ENCODE measurements around the gene FCAMR. TPM values are rescaled to one million over a fixed set of nuclear protein-coding genes. Genes with fewer than 3 reads are reported as not detected.

FCAMR gene
- total and polyA plus RNA-seq, 4 donors, result not detected

- Histone ChIP-seq H3K36me3 (ENCODE audit: control insufficient read depth in 1 of 2, insufficient read depth in 2 of 2, low read length in 1 of 2) (no peaks in the 10 kb centered on the region), H3K4me1 (ENCODE audit: control insufficient read depth in 1 of 2, insufficient read depth in 2 of 2, low read length in 2 of 2) (no peaks in the 10 kb centered on the region), H3K27me3 (ENCODE audit: control insufficient read depth in 1 of 2, insufficient read depth in 2 of 2, low read length in 1 of 2) (no peaks in the 10 kb centered on the region), H3K4me3 (ENCODE audit: low read length in 2 of 2) (no peak overlapping the region), H3K27ac (ENCODE audit: low read depth in 1 of 2, low read length in 2 of 2) (no peak overlapping the region), H3K9me3 (ENCODE audit: control insufficient read depth, low read length) (no peaks in the 10 kb centered on the region)
- intact Hi-C loops (cut with DNase I), result no loop called here
- ATAC-seq (ENCODE audit: low FRiP score) (no peak), DNase-seq (no peak)
- 94 to 97% methylated on average over 2 of the region's 2 CpGs for WGBS, 2 donors
These were observed 40.5 kb upstream of the FCAMR start for GRCh38 chr1:207010726-207011125.

GRCh38 chr1:207009945-207010344 lies 39.7 kb upstream of the FCAMR start:
- DNase-seq (no peak), ATAC-seq (ENCODE audit: low FRiP score) (no peak)
- whole genome bisulfite sequencing, 2 donors, result 85 to 88% methylated on average over 7 of the region's 7 CpGs
- Histone ChIP-seq H3K27me3 (ENCODE audit: control insufficient read depth in 1 of 2, insufficient read depth in 2 of 2, low read length in 1 of 2) (no peaks in the 10 kb centered on the region), H3K9me3 (ENCODE audit: control insufficient read depth, low read length) (no peaks in the 10 kb centered on the region), H3K4me1 (ENCODE audit: control insufficient read depth in 1 of 2, insufficient read depth in 2 of 2, low read length in 2 of 2) (no peaks in the 10 kb centered on the region), H3K4me3 (ENCODE audit: low read length in 2 of 2) (no peak overlapping the region), H3K27ac (ENCODE audit: low read depth in 1 of 2, low read length in 2 of 2) (no peak overlapping the region), H3K36me3 (ENCODE audit: control insufficient read depth in 1 of 2, insufficient read depth in 2 of 2, low read length in 1 of 2) (no peaks in the 10 kb centered on the region)
- intact Hi-C loops (cut with DNase I), result no loop called here

- Histone ChIP-seq H3K27ac (ENCODE audit: low read depth in 1 of 2, low read length in 2 of 2) (no peak overlapping the region), H3K36me3 (ENCODE audit: control insufficient read depth in 1 of 2, insufficient read depth in 2 of 2, low read length in 1 of 2) (no peaks in the 10 kb centered on the region), H3K27me3 (ENCODE audit: control insufficient read depth in 1 of 2, insufficient read depth in 2 of 2, low read length in 1 of 2) (no peaks in the 10 kb centered on the region), H3K4me1 (ENCODE audit: control insufficient read depth in 1 of 2, insufficient read depth in 2 of 2, low read length in 2 of 2) (no peaks in the 10 kb centered on the region), H3K4me3 (ENCODE audit: low read length in 2 of 2) (no peak overlapping the region), H3K9me3 (ENCODE audit: control insufficient read depth, low read length) (no peaks in the 10 kb centered on the region)
- intact Hi-C loops (cut with DNase I), result no loop called here
- DNase-seq, result no peak
- 91 to 93% methylated on average over 10 of the region's 10 CpGs for WGBS, 2 donors
- ATAC-seq (ENCODE audit: low FRiP score), result no peak
These were observed 39.1 kb upstream of the FCAMR start for GRCh38 chr1:207009182-207009850.

- H3K27ac ChIP-seq (ENCODE audit: low read depth in 1 of 2, low read length in 2 of 2), result no peak overlapping the region
- intact Hi-C loops (cut with DNase I), result no loop called here
- H3K27me3 ChIP-seq (ENCODE audit: control insufficient read depth in 1 of 2, insufficient read depth in 2 of 2, low read length in 1 of 2), result no peaks in the 10 kb centered on the region
- H3K36me3 ChIP-seq (ENCODE audit: control insufficient read depth in 1 of 2, insufficient read depth in 2 of 2, low read length in 1 of 2), result no peaks in the 10 kb centered on the region
- H3K4me3 ChIP-seq (ENCODE audit: low read length in 2 of 2), result no peak overlapping the region
- no peaks in the 10 kb centered on the region for H3K4me1 ChIP-seq (ENCODE audit: control insufficient read depth in 1 of 2, insufficient read depth in 2 of 2, low read length in 2 of 2)
- ATAC-seq (ENCODE audit: low FRiP score), result no peak
- WGBS, 2 donors, result 63 to 64% methylated on average over 5 of the region's 5 CpGs
- no peak for DNase-seq
- H3K9me3 ChIP-seq (ENCODE audit: control insufficient read depth, low read length), result no peaks in the 10 kb centered on the region
These were observed 37.2 kb upstream of the FCAMR start for GRCh38 chr1:207007352-207008033.

GRCh38 chr1:207006914-207007313 lies 36.7 kb upstream of the FCAMR start:
- intact Hi-C loops (cut with DNase I), result no loop called here
- no peaks in the 10 kb centered on the region for H3K4me1 ChIP-seq (ENCODE audit: control insufficient read depth in 1 of 2, insufficient read depth in 2 of 2, low read length in 2 of 2)
- ATAC-seq (ENCODE audit: low FRiP score) (no peak), DNase-seq (no peak)
- no peaks in the 10 kb centered on the region for H3K27me3 ChIP-seq (ENCODE audit: control insufficient read depth in 1 of 2, insufficient read depth in 2 of 2, low read length in 1 of 2)
- H3K27ac ChIP-seq (ENCODE audit: low read depth in 1 of 2, low read length in 2 of 2), result no peak overlapping the region
- no peaks in the 10 kb centered on the region for H3K36me3 ChIP-seq (ENCODE audit: control insufficient read depth in 1 of 2, insufficient read depth in 2 of 2, low read length in 1 of 2)
- no peak overlapping the region for H3K4me3 ChIP-seq (ENCODE audit: low read length in 2 of 2)
- WGBS, 2 donors, result 73 to 81% methylated on average over 3 of the region's 3 CpGs
- H3K9me3 ChIP-seq (ENCODE audit: control insufficient read depth, low read length), result no peaks in the 10 kb centered on the region

- Histone ChIP-seq H3K27me3 (ENCODE audit: control insufficient read depth in 1 of 2, insufficient read depth in 2 of 2, low read length in 1 of 2) (no peaks in the 10 kb centered on the region), H3K9me3 (ENCODE audit: control insufficient read depth, low read length) (no peaks in the 10 kb centered on the region), H3K4me3 (ENCODE audit: low read length in 2 of 2) (no peak overlapping the region), H3K36me3 (ENCODE audit: control insufficient read depth in 1 of 2, insufficient read depth in 2 of 2, low read length in 1 of 2) (no peaks in the 10 kb centered on the region), H3K27ac (ENCODE audit: low read depth in 1 of 2, low read length in 2 of 2) (no peak overlapping the region), H3K4me1 (ENCODE audit: control insufficient read depth in 1 of 2, insufficient read depth in 2 of 2, low read length in 2 of 2) (no peaks in the 10 kb centered on the region)
- DNase-seq, result no peak
- ATAC-seq (ENCODE audit: low FRiP score), result no peak
- 90 to 91% methylated on average over 3 of the region's 3 CpGs for WGBS, 2 donors
- intact Hi-C loops (cut with DNase I), result no loop called here
These were observed 35.8 kb upstream of the FCAMR start for GRCh38 chr1:207006083-207006482.

- ATAC-seq (ENCODE audit: low FRiP score) (no peak), DNase-seq (no peak)
- H3K27ac ChIP-seq (ENCODE audit: low read depth in 1 of 2, low read length in 2 of 2), result no peak overlapping the region
- intact Hi-C loops (cut with DNase I), result no loop called here
- H3K4me3 ChIP-seq (ENCODE audit: low read length in 2 of 2), result no peak overlapping the region
- H3K27me3 ChIP-seq (ENCODE audit: control insufficient read depth in 1 of 2, insufficient read depth in 2 of 2, low read length in 1 of 2), result no peaks in the 10 kb centered on the region
- no peaks in the 10 kb centered on the region for H3K36me3 ChIP-seq (ENCODE audit: control insufficient read depth in 1 of 2, insufficient read depth in 2 of 2, low read length in 1 of 2)
- no peaks in the 10 kb centered on the region for H3K4me1 ChIP-seq (ENCODE audit: control insufficient read depth in 1 of 2, insufficient read depth in 2 of 2, low read length in 2 of 2)
- WGBS, 2 donors, result 37 to 38% methylated on average over 9 of the region's 9 CpGs
- no peaks in the 10 kb centered on the region for H3K9me3 ChIP-seq (ENCODE audit: control insufficient read depth, low read length)
These were observed 34.9 kb upstream of the FCAMR start for GRCh38 chr1:207004931-207005830.

- Histone ChIP-seq H3K36me3 (ENCODE audit: control insufficient read depth in 1 of 2, insufficient read depth in 2 of 2, low read length in 1 of 2) (no peaks in the 10 kb centered on the region), H3K9me3 (ENCODE audit: control insufficient read depth, low read length) (no peaks in the 10 kb centered on the region), H3K27me3 (ENCODE audit: control insufficient read depth in 1 of 2, insufficient read depth in 2 of 2, low read length in 1 of 2) (no peaks in the 10 kb centered on the region), H3K4me3 (ENCODE audit: low read length in 2 of 2) (no peak overlapping the region), H3K4me1 (ENCODE audit: control insufficient read depth in 1 of 2, insufficient read depth in 2 of 2, low read length in 2 of 2) (no peaks in the 10 kb centered on the region), H3K27ac (ENCODE audit: low read depth in 1 of 2, low read length in 2 of 2) (no peak overlapping the region)
- 89 to 92% methylated on average over 4 of the region's 4 CpGs for WGBS, 2 donors
- no peak for DNase-seq
- intact Hi-C loops (cut with DNase I), result no loop called here
- no peak for ATAC-seq (ENCODE audit: low FRiP score)
These were observed 33.0 kb upstream of the FCAMR start for GRCh38 chr1:207003210-207003609.
